ENCODE results near the gene LARGE1.

Gene LARGE1

GRCh38 chr22:33837826-33838225 is 82.5 kb downstream of the LARGE1 start:
- TF ChIP-seq SIN3A (IDR thresholded peaks at IDR 0.05; ENCODE audit: borderline replicate concordance, insufficient read depth, low read length) (no peak), POLR2AphosphoS5 (IDR thresholded peaks at IDR 0.05; ENCODE audit: low read depth, low read length) (no peak)

- TF ChIP-seq FOXP2 (optimal IDR thresholded peaks at IDR 0.05; ENCODE audit: borderline replicate concordance, extremely low read depth, extremely low read length, insufficient read depth) (no peak), TAF1 (IDR thresholded peaks at IDR 0.05; ENCODE audit: borderline replicate concordance, insufficient read depth, low read length) (no peak), POLR2AphosphoS5 (IDR thresholded peaks at IDR 0.05; ENCODE audit: low read depth, low read length) (no peak), REST (IDR thresholded peaks at IDR 0.05; ENCODE audit: insufficient read depth in 1 of 2, low read depth in 2 of 2, low read length in 2 of 2) (no peak), SIN3A (IDR thresholded peaks at IDR 0.05; ENCODE audit: borderline replicate concordance, insufficient read depth, low read length) (no peak)
Measured at GRCh38 chr22:33835265-33835664, 85.0 kb downstream of the LARGE1 start.

- TF ChIP-seq TAF1 (IDR thresholded peaks at IDR 0.05; ENCODE audit: borderline replicate concordance, insufficient read depth, low read length) (no peak), REST (IDR thresholded peaks at IDR 0.05; ENCODE audit: insufficient read depth in 1 of 2, low read depth in 2 of 2, low read length in 2 of 2) (no peak), FOXP2 (optimal IDR thresholded peaks at IDR 0.05; ENCODE audit: borderline replicate concordance, extremely low read depth, extremely low read length, insufficient read depth) (no peak), SIN3A (IDR thresholded peaks at IDR 0.05; ENCODE audit: borderline replicate concordance, insufficient read depth, low read length) (no peak), POLR2AphosphoS5 (IDR thresholded peaks at IDR 0.05; ENCODE audit: low read depth, low read length) (no peak)
Measured at GRCh38 chr22:33832558-33833151, 87.6 kb downstream of the LARGE1 start.

DNA sequence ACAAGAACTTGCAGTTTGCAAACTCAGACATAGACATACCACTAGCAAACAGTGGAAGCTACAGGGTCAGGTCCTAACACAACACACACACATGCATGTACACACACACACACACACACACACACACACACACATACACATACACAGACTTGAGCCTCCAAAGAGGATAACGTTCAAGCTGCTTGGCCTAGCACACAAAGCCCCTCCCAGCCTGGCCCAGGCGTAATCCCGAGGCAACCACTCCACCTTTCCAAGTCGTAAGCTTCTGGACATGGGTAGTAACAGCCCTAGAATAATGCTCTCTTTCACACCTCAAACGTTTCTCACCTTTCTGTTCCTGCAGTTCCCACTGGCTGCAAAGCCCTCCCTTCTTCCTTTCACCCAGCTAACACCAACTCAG is 88.6 kb downstream of the LARGE1 start:
- TF ChIP-seq TAF1 (IDR thresholded peaks at IDR 0.05; ENCODE audit: borderline replicate concordance, insufficient read depth, low read length): no peak
- no peak for TF ChIP-seq REST (IDR thresholded peaks at IDR 0.05; ENCODE audit: insufficient read depth in 1 of 2, low read depth in 2 of 2, low read length in 2 of 2)
- TF ChIP-seq FOXP2 (optimal IDR thresholded peaks at IDR 0.05; ENCODE audit: borderline replicate concordance, extremely low read depth, extremely low read length, insufficient read depth): no peak
- no peak for TF ChIP-seq SIN3A (IDR thresholded peaks at IDR 0.05; ENCODE audit: borderline replicate concordance, insufficient read depth, low read length)
- no peak for TF ChIP-seq POLR2AphosphoS5 (IDR thresholded peaks at IDR 0.05; ENCODE audit: low read depth, low read length)

GRCh38 chr22:33831207-33831606 is 89.1 kb downstream of the LARGE1 start:
- TF ChIP-seq REST (IDR thresholded peaks at IDR 0.05; ENCODE audit: insufficient read depth in 1 of 2, low read depth in 2 of 2, low read length in 2 of 2) (no peak), FOXP2 (optimal IDR thresholded peaks at IDR 0.05; ENCODE audit: borderline replicate concordance, extremely low read depth, extremely low read length, insufficient read depth) (no peak), TAF1 (IDR thresholded peaks at IDR 0.05; ENCODE audit: borderline replicate concordance, insufficient read depth, low read length) (no peak), SIN3A (IDR thresholded peaks at IDR 0.05; ENCODE audit: borderline replicate concordance, insufficient read depth, low read length) (no peak), POLR2AphosphoS5 (IDR thresholded peaks at IDR 0.05; ENCODE audit: low read depth, low read length) (no peak)
